HG03354 (cell line): ENCODE data around the gene LGALS12.
"Not testable (repeated sequence)": the region's sequence is repeated elsewhere in the genome, so short reads cannot be mapped to it uniquely, and the experiment has no call there.

Experiments
- ATAC-seq: cut with Tn5 transposase; IDR thresholded peaks from one replicate; pipeline ENCODE4 v1.9.1; 2021; ENCODE audit warnings: mild to moderate bottlenecking; ENCODE audit not compliant: unreplicated experiment, poor library complexity, severe bottlenecking

The LGALS12 gene

DNA sequence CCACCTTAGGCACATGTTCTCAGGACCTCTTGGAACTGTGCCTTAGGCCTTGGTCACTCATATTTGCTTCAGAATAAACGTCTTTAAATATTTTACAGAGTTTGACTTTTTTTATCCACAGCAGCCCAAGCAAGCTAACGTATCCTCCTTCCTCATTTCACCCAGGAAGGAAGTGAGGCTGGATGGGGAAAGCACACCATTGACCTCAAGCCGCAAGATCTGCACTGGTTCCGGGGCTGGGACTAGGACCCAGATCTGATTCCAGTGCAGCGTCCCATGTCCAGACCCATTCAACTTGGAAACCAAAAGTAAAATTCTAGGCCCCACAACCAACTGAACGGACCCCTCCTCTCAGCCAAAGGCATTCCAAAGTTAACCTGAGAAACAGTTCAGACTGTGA lies 2.4 kb upstream of the LGALS12 start:
- ATAC-seq = no peak

DNA sequence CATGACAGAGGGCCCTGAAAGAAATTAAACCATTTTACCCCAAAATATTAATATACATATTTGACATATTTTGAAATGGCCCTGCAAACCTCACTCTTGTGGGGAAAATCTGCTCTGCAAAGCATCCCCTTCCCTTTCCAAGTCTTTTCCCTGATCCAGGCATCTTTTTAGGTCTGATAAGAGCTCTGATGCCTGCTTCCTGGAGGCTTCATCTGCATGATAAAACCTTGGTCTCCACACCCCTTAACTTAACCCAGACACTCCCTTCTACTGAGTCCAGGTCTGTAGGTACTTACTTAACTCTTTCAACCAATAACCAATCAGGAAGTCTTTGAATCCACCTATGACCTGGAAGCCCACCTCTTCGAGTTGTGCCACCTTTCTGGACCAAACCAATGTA lies 1.8 kb upstream of the LGALS12 start:
- no peak for ATAC-seq

DNA sequence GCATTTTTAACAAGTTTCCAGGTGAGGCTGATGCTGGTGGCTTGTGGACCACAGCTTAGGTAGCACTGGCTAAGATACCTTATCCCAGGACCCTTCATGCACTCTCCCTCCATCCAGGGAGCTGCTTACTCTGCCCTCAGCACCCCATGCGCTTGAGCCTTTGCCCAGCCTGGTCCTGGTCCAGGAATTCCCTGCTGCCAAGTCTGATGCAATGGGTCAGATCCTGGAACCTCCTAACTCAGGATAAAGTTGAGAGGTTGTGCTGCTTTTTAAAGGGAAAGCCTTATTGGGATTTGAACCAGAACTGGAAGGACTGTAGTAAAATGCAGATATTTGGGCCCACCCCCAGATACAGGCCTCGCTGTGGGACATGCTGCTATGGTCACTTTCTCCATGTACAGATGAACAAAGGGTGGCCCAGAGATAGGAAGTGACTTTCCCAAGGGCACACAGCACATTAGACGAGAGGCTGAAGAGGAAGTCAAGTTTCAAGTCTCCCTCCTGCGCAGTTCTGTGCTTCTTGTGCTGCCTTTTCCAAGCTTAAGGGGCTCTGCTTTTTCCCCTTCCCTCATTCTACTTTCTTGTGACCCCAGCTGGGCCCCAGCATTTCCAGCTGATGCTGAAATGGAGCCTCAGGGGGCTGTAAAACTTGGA lies 824 bp upstream of the LGALS12 start:
- no peak for ATAC-seq

DNA sequence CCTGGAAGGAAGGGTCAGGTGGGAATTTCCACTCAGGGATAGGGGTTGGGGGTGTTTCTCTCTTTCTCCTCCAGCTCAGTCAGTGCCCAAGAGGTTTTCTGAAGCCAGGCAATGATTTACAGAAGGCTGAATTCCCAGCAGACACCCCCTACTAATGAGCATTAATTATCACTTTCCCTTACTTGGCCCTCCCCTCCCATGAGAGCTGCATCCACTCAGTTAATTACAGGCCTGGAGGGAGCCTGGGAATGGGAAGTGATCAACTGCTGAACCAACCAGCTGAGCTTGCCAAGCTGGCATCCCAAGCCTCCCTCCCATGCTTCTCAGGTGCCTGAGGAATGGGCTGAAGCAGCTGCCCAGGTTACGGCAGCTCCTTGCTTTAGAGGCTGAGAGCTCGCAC lies 992 bp downstream of the LGALS12 start:
- ATAC-seq = no peak

DNA sequence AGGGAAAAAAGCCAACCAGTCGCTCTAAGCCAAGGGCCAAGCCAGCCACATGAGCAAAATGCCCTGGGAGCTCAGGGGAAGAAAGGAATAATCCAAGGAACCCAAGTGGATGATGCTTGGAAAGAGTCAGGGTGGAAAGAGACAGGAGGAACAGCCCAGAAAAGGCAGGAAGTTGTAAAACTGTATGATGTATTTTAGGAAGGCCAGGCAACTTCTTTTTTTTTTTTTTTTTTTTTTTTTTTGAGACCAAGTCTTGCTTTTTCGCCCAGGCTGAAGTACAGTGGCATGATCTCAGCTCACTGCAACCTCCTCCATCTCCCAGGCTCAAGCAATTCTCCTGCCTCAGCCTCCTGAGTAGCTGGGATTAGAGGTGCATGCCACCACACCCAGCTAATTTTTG lies 1.6 kb downstream of the LGALS12 start:
- no peak for ATAC-seq

- no peak for ATAC-seq
Observed at GRCh38 chr11:63508009-63508408, 2.1 kb downstream of the LGALS12 start.

DNA sequence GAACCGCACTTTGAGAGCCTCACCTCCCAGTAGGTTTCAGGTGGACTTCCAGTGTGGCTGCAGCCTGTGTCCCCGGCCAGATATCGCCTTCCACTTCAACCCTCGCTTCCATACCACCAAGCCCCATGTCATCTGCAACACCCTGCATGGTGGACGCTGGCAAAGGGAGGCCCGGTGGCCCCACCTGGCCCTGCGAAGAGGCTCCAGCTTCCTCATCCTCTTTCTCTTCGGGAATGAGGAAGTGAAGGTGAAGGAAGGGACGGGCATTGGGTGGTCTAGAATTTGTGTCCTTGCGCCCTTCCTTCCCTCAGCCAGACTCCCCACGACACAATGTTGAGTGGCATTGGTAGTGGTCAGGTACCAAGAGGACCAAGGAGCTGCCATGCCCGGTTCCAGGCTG lies 2.9 kb downstream of the LGALS12 start:
- no peak for ATAC-seq

DNA sequence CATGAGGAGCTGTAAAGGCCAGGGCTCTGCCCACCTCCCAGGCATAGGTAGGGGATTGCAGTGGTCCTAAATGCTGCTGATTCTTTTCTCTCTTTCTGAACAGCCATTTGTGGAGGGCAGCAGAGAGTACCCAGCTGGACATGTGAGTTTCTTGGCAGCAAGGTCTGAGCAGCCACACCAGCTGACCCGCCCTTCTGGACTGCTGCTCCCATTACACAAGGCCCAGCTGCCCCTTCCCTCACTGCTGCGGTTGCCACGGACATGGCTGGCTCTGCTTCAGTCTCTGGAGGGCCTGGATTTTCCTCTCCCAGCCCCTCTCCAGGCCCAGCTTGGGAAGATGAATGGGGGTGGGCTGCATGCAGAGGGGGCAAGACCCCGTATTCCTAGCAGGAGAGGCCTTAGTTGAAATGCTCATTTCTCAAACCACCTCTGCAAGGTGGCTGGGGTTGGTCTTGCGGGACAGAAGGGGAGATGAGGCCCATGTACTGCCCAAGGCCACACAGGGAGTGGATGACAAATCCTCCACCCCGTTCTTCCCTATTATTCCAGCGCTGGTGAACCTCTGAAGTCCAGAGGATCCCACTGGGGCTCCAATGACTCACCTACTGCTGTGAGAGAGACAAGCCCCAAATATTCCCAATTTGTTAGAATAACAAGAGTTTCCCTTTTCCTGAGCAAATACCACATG lies 4.6 kb downstream of the LGALS12 start:
- no peak for ATAC-seq

DNA sequence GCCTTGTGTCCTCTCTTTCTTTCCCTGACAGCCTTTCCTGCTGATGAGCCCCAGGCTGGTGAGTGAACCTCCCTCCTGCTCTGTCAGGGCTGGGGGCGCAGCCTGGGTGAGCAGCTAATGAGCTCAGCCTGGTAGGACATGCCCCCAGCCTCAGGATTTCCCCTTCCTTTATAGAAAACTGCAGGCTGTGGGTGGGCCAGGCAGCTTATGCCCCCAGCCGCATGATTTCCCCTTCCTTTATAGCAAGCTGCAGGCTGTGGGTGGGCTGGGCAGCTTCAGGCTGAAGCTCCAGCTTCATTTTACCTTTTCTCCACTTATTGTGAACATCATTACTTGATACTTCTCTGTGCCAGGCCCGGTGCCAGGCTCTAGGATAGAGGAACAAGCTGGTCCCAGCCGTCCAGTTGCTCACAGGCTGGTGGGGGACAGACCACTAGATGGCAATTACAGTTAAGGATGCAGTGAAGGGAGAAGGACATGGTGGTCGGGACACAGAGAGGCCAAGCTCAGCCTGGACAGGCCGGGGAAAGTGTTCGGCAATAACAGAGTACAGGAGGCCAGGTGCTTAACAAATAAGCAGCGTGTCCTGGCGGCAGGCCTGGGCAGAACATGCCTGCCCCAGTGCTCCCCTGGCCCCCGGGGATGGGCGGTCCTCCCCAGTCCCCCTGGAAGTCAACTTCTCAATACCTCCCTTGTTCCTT lies 5.3 kb downstream of the LGALS12 start:
- ATAC-seq = no peak

DNA sequence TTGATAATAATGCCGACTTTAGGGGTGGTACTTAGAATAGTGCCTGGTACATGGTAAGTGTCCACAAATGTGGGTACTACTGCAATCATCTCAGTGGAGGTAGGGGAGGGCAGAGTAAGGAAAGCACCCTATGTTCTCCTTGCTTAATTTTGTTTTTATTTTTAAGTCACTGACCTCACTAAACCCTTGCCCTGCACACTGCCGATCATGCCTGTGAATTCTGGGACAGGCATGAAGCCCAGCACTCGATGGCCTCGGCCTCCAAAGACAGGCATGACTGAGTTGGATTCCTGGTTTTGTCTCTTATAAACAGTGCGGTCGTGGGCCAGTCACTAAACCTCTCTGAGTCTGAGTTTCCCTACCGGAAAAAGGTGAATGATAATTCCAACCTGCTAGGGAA lies 6.9 kb downstream of the LGALS12 start:
- no peak for ATAC-seq

DNA sequence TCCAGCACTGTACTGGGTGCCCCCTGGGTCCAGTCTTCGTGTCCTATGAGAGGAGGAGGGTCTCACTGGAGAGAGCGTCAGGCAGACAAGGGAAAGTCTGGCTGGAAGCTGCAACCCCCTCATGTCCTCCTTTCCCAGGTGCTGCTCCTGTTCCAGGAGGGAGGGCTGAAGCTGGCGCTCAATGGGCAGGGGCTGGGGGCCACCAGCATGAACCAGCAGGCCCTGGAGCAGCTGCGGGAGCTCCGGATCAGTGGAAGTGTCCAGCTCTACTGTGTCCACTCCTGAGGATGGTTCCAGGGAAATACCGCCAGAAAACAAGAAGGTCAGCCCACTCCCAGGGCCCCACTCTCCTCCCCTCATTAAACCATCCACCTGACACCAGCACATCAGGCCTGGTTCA lies 10.2 kb downstream of the LGALS12 start:
- ATAC-seq = no peak

GRCh38 chr11:63517156-63517555 lies 11.3 kb downstream of the LGALS12 start:
- ATAC-seq = no peak

- no peak for ATAC-seq
Observed at GRCh38 chr11:63518548-63518947, 12.7 kb downstream of the LGALS12 start.

DNA sequence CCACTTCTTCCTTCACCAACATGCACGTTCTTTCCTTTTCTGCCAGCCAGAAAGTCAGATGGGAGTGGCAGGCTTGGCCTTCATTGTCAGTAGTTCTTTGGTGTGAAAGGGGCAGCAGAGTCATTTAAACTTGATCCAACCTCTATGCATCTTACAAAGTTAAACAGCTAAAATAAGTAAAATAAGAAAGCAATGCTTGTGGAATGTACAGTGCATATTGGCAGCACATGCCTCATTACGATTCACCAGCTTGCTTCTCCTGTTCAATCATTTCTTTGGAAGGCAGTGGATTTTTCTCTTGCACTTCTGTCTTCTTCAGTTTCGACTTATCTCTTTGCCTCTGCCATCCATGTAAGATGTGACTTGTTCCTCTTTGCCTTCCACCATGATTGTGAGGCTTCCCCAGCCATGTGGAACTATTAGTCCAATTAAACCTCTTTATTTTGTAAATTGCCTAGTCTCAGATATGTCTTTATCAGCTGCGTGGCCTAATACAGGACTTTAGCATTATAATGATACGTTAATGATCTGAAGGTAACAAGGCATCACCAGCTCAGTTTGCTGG lies 14.8 kb downstream of the LGALS12 start:
- ATAC-seq = no peak

- ATAC-seq = no peak
Observed at GRCh38 chr11:63521896-63522295, 16.0 kb downstream of the LGALS12 start.

DNA sequence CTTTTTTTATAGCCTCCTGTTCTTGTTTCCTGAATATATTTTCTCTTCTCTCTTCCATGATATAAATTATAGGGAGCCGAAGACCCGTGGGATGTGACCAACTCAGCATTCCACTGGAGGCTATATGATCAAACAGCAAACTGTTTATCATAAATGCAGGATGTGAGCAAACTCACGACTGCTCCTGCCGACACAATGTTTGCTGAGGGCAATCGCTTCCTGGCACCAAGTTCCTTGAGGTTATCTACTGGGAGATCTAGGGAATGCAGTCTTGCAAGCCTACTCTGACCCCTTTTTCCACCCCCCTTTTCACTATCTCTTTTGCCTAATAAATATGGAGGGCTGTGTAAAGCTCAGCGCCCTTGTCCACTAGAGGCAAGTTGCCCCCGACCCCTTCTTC lies 17.3 kb downstream of the LGALS12 start:
- no peak for ATAC-seq

DNA sequence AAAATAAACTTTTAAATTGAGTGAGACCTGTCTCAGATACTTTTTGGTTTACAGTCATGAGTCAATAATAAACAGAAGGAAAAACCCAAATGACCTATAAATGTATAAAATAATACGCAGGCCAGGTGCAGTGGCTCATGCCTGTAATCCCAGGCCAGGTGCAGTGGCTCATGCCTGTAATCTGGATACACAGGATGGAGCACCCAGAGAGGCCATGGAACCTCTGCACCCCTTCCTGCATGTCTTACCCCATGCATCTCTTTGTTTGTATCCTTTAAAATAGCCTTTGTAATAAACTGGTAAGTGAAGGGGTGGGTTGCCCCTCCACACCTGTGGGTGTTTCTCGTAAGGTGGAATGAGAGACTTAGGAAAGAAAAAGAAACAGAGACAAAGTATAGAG lies 21.8 kb downstream of the LGALS12 start:
- ATAC-seq = no peak

DNA sequence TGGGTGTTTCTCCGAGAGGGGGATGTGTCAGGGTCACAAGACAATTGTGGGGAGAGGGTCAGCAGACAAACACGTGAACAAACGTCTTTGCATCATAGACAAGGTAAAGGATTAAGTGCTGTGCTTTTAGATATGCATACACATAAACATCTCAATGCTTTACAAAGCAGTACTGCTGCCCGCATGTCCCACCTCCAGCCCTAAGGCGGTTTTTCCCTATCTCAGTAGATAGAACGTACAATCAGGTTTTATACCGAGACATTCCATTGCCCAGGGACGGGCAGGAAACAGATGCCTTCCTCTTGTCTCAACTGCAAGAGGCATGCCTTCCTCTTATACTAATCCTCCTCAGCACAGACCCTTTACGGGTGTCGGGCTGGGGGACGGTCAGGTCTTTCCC lies 22.3 kb downstream of the LGALS12 start:
- not testable (repeated sequence) for ATAC-seq

DNA sequence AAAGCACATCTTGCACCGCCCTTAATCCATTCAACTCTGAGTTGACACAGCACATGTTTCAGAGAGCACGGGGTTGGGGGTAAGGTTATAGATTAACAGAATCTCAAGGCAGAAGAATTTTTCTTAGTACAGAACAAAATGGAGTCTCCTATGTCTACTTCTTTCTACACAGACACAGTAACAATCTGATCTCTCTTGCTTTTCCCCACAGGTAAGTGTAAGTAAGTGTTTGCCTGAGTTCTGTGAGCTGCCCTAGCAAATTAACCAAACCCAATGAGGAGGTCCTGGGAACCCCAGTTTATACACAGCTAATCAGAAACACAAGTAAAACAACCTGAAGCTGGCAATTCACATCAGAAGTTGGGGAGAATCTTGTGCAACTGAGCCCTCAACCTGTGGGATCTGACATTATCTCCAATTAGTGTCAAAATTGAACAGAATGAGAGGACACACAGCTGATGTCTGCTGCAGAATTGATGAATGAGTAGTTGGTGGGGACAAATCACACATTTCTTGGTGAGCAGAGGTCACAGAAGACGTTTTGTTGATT lies 22.9 kb downstream of the LGALS12 start:
- ATAC-seq = not testable (repeated sequence)

GRCh38 chr11:63529373-63529772 lies 23.5 kb downstream of the LGALS12 start:
- not testable (repeated sequence) for ATAC-seq

DNA sequence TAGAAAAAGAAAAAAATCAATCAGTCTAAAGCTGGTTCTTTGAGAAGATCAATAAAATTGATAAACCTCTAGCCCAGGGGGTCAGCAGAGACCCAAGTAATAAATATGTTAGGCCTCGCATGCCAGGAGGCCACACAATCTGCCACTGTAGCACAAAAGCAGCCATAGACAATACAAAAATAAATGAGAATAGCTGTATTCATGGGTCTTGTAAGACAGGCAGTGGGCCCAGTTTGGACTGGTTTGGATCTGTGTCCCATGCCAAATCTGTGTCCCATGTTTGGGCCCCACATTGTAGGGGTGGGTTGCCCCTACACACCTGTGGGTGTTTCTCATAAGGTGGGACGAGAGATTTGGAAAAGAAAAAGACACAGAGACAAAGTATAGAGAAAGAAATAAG lies 24.1 kb downstream of the LGALS12 start:
- ATAC-seq = no peak
